NB4 (cell line): ENCODE results near the gene RPA4.

Experiments
- DNase-seq: peaks from one replicate; pipeline ENCODE4 v3.0.0; 2010; ENCODE audit warnings: low read depth
- H3K4me3 ChIP-seq: one replicate; pipeline ENCODE4 v1.5.1; 2011; ENCODE audit warnings: mild to moderate bottlenecking, low read depth, low read length, moderate library complexity
- CTCF ChIP-seq: IDR thresholded peaks from one replicate; pipeline ENCODE4 v1.5.1; 2012; ENCODE audit warnings: low read depth, low read length
- MAX ChIP-seq: IDR thresholded peaks from 2 replicates; pipeline ENCODE4 v1.6.1; 2011; ENCODE audit warnings: low read depth, low read length
- MYC ChIP-seq: IDR thresholded peaks from 2 replicates; pipeline ENCODE4 v1.6.1; 2011; ENCODE audit warnings: low read depth, low read length
- POLR2A ChIP-seq: IDR thresholded peaks from 2 replicates; pipeline ENCODE4 v1.6.1; 2011; ENCODE audit warnings: mild to moderate bottlenecking; ENCODE audit not compliant: insufficient read length; ENCODE audit errors: extremely low read depth

The RPA4 gene

GRCh38 chrX:96924581-96924980 lies 40.9 kb downstream of the RPA4 start:
- no peak for TF ChIP-seq MYC
- DNase-seq = peak; percentile 16
- H3K4me3 ChIP-seq = no peak overlapping the region

- TF ChIP-seq MAX = no peak
- no peak for TF ChIP-seq CTCF
- no peak for TF ChIP-seq MYC
- no peak for TF ChIP-seq POLR2A
- no peak overlapping the region for H3K4me3 ChIP-seq
- no peak for DNase-seq
Observed at GRCh38 chrX:96929036-96929435, 45.3 kb downstream of the RPA4 start.
